CD4-positive, alpha-beta T cell treated with Interleukin-21 for 1 hour (primary cell): ENCODE measurements around the gene MRPL23.
"Not testable (repeated sequence)": the region's sequence is repeated elsewhere in the genome, so short reads cannot be mapped to it uniquely, and the experiment has no call there.

Experiments
- DNase-seq: peaks from one replicate; pipeline ENCODE4 v3.0.0-alpha.2; 2020

Gene MRPL23

DNA sequence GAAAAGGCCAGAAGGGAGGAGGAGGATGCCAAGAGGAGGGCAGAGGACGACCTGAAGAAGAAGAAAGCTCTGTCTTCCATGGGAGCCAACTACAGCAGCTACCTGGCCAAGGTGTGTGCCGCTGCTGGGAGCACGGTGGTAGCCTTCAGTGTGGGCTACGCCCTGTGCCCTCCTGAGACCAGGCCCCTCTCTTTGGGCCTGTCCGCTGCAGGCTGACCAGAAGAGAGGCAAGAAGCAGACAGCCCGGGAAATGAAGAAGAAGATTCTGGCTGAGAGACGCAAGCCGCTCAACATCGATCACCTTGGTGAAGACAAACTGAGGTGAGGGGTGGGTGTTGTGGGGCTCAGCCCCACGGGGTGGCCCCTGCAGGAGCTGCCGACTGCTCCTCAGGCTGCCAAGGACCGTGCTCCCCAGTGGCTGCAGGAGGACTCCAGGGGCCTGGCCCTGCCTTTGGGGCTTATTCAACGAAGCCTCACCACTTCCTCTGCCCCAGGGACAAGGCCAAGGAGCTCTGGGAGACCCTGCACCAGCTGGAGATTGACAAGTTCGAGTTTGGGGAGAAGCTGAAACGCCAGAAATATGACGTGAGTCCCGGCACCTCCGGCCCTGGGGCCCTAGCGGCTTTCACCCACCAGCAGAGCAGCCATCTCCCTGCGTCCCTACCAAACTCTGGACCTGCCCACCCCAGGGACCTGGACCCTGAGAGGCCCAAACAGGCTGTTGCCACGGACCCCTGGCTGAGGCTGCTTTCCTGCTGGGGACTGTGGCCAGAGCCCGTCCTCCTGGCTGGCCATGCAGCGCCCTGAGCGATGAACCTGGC is 12.6 kb upstream of the MRPL23 start:
- DNase-seq = no peak

DNA sequence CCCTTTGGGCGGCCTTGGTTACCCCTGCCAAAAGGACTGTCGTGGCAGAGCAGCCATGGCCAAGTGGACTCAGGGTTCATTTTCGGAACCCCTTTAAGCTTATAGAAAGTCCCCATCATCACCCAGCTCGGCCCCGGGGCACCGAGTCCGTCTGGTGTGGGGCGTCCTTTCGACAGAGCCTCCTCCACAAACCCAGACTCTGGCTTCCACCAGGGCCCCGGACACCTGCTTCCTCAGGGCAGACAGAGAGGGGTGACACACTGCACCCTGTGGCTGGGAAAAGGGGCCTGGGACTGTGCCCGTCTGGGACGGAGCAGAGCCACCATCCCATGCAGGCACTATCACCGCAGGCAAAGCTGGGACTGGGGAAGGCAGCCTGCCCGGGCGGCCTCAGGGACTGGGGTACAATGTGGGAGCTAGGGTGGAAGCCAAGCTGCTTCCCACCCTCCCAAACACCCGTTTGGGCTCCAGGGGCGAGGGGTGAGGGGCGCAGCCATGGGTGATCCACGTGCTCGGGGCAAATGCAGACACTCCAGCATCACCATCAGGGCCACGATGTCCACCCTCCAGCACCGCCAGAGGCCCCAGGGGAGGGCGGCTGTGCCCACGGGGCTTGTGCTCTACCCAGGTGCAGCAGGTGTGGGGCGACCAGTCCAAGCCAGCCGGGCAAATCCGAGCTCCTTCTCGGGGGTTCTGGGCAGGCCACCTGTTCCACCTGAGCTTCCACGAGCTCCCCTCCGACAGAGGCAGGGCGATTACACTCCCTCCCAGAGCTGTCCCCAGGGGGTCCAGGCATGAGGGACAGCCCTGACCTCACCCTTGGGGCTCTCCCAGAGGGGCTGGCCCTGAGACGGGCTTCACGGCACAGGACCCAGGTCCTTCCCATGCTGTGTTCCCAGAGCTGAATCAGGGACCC is 11.7 kb upstream of the MRPL23 start:
- no peak for DNase-seq

DNA sequence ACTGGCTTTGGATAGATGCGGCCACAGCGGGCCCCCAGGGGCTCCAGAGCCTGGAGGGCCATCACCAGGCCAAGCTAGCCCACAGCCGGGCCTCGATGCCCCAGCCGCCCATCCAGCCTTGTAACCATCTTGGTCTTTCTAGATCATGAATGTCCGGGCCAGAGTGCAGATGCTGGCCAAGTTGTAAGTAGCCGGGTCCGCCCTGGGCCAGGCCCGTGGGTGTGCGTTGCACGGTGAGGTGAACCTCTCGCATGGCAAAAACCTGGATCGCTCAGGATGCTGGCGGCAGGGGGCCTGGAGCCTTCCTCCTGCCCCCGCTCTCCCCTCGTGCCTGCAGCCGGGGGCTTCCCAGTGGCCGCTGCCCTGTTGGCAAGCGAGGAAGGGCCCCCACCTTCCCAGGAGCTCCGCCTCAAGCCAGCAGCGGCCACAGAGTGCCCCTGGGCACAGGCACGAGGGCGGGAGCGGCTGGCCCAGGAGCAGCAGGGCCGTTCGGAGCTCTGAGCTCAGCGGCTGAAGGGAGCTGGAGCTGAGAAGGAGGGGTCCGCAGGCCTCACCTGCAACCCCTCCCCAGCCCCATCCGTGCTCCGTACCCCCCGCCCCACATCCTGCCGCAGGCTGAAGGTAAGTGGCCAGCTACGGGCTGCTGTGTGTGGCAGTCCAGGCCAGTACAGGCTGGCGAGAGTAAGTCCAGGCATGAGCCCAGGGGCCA is 10.9 kb upstream of the MRPL23 start:
- DNase-seq = no peak

DNA sequence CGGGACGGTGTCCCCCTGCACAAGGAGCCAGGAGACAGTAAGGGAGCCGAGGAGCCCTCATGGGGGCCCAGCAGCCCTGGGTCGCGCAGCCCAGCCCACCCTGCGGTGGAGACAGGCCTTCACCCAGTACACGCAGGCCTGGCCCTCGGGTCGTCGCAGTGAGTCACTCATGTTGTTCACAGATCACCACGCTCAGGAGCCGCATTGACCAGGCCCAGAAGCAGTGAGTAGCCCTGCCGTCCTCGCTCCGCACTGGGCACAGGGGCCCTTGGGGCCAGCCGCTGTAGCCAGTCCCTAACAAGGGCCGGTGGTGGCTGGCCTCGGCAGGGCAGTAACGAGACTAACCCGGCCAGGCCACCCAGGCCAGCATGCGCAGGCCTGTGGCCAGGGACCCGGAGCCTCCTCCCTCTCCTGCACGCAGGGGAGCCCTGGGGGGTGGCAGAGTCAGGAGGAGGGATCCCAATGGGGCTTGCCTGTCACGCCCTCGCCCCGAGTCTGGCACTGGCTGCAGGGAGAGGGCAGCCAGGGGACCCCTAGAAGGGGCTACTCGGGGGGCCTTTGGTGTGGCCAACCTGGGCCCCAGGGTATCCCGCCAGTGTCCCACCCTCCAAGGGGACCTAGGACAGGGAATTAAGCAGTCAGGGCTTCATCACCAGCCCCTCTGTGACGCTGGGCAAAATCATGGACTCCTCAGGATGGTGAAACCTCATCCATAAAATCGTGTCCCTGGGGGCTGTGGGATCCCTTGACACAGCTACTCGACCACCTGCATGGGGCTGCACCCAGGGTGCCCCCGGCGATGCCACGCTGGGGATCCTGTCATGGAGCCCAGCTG is 10.1 kb upstream of the MRPL23 start:
- no peak for DNase-seq

DNA sequence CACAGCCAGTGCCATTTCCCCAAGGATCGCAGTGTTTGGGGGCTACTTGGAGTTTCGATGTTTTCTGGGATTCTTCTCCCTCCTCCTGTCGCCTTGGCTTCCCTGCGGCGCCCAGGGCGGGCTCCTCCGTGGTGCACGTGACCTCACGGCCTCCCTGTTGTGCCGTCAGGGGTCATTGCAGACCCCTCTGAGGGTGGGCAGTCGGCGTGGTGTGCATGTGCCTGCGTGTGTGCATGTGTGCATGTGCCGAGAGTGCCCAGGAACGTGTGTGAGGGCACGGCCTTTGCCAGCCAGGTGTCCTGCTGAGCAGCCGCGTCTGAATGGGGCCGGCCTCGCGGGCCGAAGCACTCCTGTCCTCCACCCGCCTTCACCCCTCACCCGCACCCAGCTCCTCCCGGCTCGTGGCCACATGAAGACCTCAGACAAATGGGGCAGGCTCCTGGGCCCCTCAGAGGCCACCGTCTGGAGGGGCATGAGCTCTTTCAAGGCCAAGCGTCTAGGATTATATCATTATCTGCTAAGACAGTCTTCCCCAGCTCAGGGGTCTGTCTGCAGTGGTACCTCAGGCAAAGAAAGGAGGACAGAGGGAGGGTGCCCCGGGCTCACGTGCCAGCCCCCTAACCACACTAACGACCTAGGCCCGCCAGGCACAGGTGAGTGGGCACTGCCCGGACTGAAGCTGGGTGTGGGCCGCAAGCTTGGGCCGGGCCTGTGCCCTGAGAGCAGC is 9.4 kb upstream of the MRPL23 start:
- DNase-seq = no peak

DNA sequence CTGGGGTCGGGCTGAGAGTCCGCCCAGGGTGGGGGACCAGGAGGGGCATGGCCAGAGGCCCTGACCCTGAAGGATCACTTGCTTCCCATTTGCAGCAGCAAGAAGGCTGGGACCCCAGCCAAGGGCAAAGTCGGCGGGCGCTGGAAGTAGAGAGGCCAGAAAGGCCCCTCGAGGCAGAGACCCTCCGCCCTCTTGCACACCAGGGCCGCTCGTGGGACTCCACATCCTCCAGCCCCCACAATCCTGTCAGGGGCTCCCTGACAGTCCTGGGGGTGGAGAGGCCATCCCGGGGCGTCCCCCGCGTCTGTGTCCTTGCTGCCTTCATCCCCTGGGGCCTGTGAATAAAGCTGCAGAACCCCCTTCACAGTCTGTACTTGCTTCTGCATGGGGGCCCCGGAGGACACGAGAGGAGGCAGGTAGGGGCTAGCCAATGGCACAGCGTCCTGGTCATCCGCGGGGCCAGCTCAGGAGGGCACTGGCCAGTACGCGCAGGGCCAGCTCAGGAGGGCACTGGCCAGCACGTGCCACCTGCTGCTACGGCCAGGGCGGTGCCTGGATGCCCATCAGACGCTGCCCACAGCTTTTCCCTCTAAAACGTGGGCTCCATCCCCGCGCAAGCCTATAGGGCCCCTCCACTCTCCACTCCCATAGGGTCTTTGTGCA is 8.7 kb upstream of the MRPL23 start:
- no peak for DNase-seq

DNA sequence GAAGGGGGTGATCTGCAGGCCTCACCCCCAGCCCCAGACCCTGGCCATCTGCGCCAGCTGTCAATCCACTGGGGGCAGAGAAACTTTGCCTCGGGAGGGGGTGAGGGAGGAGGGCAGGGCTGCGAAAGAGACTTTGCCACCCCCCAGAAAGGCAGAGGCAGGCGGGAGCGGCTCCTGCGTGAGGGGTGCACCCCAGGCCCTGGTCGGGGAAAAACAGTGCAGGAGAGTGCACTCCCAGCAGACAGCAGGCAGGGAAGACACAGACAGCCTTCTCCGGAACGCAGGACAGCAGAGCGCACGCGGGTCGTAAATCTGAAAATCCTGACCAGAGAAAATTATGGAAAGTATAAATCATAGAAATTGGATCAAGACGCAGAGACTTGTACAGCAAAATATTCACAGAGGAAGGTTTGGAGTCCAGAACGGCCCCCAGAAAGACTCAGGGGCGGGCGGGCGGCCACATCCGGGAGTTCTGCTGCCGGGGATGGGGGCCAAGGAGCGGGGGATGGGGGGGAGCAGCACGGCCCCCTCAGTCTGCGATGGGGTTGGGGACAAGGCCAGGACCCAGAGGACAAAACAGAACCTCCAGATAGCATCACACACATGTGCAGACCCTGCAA is 8.0 kb upstream of the MRPL23 start:
- DNase-seq = no peak

DNA sequence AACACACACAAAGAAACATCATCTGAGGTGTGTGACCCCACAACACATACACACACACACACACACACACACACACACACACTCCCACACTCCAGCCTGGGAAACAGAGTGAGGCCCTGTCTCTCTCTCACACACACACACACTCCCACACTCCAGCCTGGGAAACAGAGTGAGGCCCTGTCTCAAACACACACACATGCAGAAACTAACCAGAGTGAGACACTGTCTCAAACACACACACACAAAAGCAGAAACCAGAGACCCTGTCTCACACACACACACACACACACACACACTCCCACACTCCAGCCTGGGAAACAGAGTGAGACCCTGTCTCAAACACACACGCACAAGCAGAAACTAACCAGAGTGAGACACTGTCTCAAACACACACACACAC is 7.3 kb upstream of the MRPL23 start:
- DNase-seq = not testable (repeated sequence)

DNA sequence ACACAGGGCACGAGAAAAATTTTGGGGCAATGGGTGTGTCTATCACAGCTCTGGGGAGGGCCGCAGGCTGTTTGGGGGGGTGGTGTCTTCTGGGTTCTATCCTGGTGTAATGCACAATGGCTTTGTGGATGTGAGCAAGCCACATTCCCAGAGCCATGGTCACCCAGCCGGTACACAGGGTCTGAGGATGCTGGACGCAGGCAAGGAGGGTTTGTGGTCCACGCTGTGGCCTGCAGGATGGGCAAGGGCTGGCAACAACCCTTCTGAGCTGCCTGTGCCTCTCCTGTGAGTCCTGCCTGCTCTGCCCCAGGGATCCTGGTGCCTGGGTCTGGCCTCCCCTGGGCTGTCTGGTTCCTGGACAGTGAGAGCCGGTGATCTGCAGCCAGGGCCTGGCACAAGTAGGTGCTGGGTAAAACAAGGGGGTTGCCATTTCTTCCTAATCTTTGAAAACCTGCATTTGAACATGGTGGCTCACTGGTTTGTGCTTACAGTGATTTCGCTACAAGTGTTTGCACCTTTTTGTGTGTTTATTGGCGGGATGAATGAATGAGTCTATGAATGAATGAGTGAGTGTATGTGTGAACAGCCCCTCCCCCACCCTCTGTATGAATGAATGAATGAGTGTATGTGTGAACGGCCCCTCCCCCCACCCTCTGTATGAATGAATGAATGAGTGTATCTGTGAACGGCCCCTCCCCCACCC is 4.4 kb upstream of the MRPL23 start:
- no peak for DNase-seq

DNA sequence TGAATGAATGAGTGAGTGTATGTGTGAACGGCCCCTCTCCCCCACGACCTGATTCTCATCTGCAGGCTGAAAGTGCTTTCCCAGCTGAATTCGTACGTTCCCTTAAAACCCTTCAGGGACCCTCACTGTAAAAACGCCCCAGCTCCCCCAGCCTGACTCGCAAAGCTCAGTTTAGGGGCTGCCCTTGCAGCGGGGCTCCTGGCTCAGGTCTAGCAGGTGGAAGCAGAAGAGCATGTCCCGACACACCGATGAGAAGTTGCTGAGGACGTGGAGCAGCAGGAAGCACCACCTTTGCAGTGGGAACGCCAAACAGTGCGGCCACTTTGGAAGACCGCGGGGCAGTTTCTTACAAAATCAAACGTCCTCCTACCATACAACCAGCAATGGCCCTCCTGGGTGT is 3.6 kb upstream of the MRPL23 start:
- no peak for DNase-seq

DNA sequence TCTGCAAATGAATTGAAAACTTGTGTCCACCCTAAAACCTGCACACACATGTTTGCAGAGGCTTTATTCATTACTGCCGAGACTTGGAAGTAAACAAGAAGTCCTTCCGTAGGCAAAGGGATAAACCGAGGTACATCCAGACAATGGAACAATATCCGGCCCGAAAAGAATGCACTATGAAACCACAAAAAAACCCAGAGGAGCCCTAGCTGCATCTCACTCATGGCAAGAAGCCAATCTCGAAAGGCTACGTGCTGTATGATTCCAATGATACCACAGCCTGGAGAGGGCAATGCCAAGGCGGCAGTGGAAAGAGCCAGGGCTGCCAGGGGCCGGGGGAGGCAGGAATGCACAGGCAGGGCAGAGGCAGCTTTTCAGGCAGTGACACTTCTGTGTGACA is 3.2 kb upstream of the MRPL23 start:
- no peak for DNase-seq

DNA sequence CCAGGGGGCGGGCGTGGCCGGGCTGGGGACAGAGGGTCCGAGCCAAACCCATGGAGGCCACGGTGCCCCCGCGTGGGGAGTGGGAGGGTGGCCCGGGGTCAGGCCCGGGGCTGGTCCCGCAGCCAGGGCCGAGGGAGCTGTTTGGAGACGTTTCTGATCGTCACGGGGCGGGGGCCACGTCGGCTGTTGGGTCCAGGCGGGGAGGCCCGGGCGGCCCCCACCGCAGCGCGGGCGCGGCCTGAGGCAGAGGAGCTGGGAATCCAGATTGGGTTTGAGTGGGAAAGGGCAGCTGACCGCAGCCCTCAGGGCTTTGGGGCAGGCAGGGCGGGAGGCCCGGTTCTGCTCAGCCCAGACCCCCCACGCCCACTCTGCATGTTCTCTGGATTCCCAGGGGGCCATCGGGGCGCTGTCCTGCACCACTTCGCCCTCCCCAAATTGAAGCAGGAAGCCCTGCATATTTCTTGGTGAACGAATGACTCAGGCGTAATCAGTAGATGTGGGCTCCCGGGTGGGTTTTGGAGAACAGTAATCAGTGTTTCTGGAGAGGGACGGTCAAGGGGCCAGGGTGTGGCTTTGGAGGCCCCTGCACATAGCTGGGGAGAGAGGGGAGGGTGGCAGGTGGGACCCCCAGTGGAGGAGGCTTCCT is 583 bp downstream of the MRPL23 start:
- no peak for DNase-seq

DNA sequence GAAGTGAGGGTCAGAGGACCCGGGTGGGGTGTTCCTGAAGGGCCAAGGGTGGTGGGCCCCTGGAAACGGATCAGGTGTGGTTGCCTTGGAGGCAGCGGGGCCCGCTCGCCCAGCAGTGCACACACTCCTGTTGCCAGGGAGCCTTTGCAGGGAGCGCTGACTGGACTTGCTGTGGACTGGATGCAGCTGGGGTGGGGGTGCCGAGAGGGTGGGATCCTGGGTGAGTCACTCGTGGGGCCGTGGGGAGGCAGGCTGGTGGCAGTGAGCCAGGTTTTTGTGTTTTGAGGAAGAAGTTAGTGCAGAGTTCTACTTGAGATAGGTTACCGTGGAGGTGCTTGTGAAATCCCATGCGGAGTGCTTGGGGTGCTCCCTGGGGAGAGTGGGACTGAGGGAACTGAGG is 1.3 kb downstream of the MRPL23 start:
- DNase-seq = no peak

DNA sequence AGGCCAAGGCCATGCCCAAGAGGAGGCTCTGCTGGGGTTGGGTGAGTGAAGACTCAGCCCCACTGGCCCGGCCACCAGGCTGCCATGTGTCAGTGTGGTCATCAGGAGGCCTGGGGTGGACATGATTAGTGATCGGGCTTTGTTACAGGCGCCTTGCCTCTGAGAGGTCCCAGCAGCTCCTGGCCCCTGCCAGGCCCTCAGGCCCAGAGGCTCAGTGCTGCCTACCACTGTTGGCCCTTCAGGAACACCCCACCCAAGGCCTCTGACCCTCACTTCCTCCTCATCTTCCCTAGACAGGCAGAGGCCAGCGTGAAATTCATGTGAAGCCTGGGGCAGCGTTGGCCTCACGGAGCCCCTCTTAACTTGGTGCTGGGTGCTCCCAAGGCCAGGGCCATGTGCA is 2.2 kb downstream of the MRPL23 start:
- DNase-seq = no peak

DNA sequence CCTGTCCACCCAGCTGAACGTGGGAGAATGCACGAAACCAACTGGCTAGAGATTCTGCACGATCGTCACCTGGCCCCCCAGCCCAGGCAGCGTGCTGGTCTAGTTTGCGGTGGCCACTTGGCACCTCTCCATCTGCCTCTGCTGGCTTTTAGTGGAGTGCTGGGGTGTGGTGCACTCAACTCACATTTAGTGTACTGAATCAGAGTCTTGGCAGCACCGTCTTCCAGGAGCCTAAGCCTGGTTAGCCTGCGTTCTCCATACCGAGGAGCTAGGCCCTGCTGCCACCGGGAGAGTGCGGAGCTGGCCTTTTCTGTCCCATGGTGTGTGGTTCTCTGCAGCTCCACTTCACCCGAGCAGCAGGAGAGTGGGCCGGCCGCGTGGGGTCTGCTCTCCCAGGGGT is 2.8 kb downstream of the MRPL23 start:
- no peak for DNase-seq

DNA sequence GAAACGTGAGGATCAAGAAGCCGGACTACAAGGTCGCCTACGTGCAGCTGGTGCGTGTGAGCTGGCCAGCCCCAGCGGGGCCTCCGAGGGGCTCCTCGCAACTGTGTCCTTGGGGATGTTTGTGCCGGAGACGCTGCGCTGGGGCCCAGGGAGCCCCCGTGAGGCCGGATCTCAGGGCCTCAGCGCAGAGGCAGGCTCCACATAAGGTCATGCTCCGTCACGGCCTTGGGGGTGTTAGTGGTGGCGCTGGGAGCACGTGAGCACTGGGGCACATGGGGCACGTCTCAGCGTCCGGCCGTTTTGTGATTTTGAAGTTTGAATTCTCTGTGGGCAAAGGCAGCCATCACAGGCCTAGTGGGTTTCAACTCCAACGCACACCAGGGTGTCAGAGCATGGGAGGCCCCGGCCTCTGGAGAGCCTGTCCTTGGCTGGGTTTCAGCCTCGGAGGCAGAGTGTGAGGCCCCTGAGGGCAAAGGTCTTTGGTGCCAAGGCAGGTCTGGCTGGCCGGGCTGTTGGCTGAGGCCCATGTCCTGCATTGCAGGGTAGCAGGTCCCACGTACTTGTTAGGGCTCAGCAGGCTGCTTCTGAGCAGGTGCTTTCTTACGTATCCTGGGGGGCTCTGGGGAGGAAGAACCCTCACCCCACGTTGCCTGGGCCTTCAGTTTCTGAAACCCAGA is 5.8 kb downstream of the MRPL23 start:
- no peak for DNase-seq

DNA sequence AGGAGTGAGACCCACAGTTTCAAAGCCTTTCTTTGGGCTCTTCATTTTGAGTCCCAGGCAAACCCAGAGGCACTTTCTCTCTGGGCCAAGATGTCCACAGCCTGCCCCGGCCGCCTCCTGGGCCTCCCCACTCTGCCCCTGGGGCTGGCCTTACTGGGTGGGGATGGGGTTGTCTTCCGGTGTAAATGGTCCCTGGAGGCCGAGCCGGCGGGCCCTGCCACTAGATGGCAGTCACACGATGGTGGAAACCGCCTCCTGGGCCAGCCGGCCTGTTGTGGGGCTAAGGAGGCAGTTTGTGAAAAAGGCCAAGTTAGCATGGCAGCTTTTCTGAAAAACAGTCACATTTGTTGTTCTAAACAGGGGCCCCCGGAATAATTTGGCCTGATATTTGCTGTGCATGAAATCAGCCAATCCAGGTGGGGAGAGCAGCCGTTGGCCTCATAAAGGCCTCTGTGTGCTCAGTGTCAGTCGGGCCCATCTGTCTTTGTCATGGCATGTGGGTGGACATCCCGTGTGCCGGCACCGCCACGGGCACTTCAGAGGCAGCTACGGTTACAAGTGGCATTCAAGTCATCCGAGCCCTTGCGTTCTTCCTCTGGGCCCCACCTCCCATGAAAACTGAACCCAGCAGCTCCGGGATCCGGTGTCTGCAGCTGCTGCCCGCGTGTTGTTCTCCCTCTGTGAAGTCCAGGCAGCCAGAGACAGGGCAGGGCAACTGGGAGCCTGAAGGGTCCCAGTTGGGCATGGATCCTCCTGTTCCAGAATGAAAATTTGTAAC is 6.5 kb downstream of the MRPL23 start:
- peak; percentile 13 for DNase-seq

DNA sequence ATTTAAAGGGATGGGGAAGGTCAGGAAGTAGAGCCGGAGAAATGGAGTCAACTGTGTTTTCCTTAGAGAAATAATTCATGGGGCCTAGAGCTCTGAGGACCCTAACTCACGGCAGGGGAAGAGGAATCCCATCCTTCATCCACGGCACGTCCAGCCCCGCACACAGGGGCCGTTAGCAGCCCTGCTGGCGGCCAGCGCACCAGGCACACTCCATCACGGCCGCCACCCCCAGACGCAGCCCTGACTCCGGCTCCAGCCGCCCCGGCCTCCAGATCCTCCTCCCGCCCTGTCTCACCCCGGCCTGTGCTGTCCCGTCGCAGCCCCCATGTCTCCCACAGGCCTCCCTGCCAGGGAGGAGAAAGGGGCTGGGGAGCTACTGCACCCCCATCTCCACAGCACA is 11.2 kb downstream of the MRPL23 start:
- DNase-seq = no peak
